Astrocyte of the cerebellum (primary cell): Measurements from ENCODE around the gene SPOUT1.

Experiments
- DNase-seq: peaks from one replicate; pipeline ENCODE4 v3.0.0-alpha.2; 2011; ENCODE audit warnings: low read depth
- H3K4me3 ChIP-seq: 2 replicates; pipeline ENCODE4 v1.5.1; 2011; ENCODE audit warnings: mild to moderate bottlenecking, low read depth, low read length, moderate library complexity
- in situ Hi-C: cut with HindIII; loops from 2 replicates; pipeline ENCODE4 v1.10.0; 2017; ENCODE audit warnings: low sequenced_read_pairs
- TF ChIP-seq, protein P1 (sequence below): IDR thresholded peaks from 2 replicates; pipeline ENCODE4 v1.5.1; 2012; ENCODE audit warnings: low read length, low read depth, moderate library complexity, mild to moderate bottlenecking; ENCODE audit errors: missing control alignments

The SPOUT1 gene

GRCh38 chr9:128792978-128793686, 36.5 kb downstream of the SPOUT1 start:
- in situ Hi-C loops: no loop called here
- H3K4me3 ChIP-seq: no peak overlapping the region
- TF ChIP-seq, protein P1, sequence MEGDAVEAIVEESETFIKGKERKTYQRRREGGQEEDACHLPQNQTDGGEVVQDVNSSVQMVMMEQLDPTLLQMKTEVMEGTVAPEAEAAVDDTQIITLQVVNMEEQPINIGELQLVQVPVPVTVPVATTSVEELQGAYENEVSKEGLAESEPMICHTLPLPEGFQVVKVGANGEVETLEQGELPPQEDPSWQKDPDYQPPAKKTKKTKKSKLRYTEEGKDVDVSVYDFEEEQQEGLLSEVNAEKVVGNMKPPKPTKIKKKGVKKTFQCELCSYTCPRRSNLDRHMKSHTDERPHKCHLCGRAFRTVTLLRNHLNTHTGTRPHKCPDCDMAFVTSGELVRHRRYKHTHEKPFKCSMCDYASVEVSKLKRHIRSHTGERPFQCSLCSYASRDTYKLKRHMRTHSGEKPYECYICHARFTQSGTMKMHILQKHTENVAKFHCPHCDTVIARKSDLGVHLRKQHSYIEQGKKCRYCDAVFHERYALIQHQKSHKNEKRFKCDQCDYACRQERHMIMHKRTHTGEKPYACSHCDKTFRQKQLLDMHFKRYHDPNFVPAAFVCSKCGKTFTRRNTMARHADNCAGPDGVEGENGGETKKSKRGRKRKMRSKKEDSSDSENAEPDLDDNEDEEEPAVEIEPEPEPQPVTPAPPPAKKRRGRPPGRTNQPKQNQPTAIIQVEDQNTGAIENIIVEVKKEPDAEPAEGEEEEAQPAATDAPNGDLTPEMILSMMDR: no peak
- DNase-seq: no peak

- no peak for DNase-seq
- TF ChIP-seq, protein P1: no peak
- in situ Hi-C loops: no loop called here
- no peak overlapping the region for H3K4me3 ChIP-seq
Measured at GRCh38 chr9:128792134-128792533, 37.5 kb downstream of the SPOUT1 start.

GRCh38 chr9:128790536-128790935, 39.1 kb downstream of the SPOUT1 start:
- no peak overlapping the region for H3K4me3 ChIP-seq
- in situ Hi-C loops: no loop called here
- TF ChIP-seq, protein P1: no peak
- no peak for DNase-seq

- H3K4me3 ChIP-seq: peak overlapping the region; percentile 91
Measured at GRCh38 chr9:128788445-128788844, 41.1 kb downstream of the SPOUT1 start.

DNA sequence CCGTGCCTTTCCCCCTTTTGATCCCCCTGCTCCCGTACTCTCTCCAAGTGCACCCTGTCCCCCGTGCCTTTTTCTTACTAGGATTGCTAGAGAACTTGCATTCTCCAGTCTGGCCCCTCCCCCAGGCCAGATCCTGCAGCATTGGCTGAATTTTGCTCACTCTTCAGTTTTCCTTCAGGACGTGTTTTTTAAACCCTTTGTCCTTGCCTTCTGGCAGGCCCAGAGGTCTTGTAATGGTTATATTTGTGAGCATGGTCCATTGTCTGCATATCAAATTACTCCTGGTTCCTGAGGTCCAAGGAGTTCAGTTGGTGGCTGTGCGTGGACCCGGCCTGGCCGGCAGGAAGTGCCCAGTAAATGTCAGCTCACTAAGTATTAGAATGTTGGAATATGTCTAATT, 41.9 kb downstream of the SPOUT1 start:
- H3K4me3 ChIP-seq: peak overlapping the region; percentile 91
- DNase-seq: no peak
- in situ Hi-C loops: no loop called here
- TF ChIP-seq, protein P1: no peak

More at GRCh38 chr9:128788445-128788844, 41.1 kb downstream of the SPOUT1 start:
- TF ChIP-seq, protein P1: no peak
- DNase-seq: no peak
- in situ Hi-C loops: no loop called here

DNA sequence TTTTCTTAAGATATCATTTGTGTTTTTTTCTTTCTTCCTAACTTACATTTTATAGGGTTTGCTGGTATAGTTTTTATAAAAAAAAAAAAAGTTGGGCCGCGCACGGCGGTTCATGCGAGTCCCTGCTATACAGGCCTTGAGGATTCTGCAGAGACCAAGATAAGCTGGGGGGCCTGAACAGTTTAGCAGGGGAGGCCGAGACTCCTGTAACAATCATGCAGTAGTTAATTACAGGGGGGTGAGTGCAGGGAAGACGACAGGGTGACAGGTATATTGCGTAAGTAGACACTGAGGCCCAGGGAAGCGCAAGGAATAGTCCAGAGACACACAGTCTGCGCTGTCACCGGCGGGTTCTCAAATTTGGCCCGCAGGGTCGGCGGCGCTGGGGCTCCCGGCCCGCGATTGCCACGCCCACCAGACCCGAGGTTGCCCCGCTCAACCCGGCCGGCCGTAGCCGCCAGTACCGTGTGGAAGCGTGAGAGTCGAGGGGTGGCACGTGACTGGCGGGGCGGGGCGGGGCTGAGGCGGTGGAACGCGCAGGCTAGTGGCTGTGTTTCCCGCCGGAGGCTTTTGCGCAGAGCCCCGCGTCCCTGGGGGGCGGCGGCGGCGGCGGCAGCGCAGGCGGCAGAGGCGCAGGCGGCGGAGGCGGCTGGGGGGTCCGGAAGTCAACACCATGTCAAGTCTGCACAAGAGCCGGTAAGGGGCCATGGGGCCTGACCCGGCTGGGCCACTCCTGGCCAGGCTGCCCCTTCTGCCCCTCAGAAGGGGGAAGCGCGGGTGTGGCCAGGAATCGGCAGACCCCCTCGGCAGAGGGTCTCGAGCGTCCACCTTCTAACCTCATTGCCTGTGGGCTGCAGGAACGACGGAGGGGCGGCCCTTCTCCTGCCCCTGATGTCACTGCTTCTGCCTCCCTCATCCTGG, 42.7 kb downstream of the SPOUT1 start, which contains the start of gene TBC1D13:
TBC1D13 (plus strand) TSS at position 573 of the 921 bp plus-strand sequence; CDS start at position 674, 101 bp downstream.
- in situ Hi-C loops: no loop called here
- TF ChIP-seq, protein P1: no peak
- H3K4me3 ChIP-seq: peak within 1 kb of the TSS; percentile 91
- DNase-seq: peak; percentile 45
